ENCODE results near the gene SLC35B1.
"Not testable (repeated sequence)": the region's sequence is repeated elsewhere in the genome, so short reads cannot be mapped to it uniquely, and the experiment has no call there.

The SLC35B1 gene

GRCh38 chr17:49731435-49731831 lies 23.7 kb upstream of the SLC35B1 start:
- no peak for DNase-seq

DNA sequence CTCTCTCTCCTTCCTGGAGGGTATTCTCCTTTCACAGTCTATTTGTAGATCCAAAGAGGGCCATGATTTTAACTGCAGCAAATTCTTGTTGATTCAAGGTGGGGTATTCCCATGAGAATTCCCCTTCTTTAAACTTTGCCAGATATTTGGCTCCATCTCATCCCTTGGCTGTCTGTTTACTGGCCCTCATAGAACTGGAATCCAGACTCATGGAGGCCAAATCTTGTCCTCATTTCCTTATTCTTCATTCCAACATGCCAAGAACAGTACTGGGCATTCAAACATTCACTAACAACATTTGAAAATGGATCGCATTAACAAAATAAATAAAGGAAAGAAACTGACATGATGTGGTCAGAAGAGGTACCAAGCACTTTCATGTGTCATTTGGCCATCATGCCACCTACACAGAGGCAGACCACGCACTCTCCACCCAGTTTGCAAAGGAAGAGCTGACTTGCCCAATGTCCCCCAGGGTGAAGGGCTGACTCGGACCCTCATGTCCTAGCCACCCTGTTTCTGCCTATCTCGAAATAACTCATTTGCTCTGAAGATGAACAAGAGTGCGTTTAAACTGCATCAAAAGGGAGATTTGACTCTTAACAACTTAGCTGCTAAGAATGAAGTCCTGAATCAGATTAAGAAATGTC lies 23.1 kb upstream of the SLC35B1 start:
- DNase-seq: no peak

DNA sequence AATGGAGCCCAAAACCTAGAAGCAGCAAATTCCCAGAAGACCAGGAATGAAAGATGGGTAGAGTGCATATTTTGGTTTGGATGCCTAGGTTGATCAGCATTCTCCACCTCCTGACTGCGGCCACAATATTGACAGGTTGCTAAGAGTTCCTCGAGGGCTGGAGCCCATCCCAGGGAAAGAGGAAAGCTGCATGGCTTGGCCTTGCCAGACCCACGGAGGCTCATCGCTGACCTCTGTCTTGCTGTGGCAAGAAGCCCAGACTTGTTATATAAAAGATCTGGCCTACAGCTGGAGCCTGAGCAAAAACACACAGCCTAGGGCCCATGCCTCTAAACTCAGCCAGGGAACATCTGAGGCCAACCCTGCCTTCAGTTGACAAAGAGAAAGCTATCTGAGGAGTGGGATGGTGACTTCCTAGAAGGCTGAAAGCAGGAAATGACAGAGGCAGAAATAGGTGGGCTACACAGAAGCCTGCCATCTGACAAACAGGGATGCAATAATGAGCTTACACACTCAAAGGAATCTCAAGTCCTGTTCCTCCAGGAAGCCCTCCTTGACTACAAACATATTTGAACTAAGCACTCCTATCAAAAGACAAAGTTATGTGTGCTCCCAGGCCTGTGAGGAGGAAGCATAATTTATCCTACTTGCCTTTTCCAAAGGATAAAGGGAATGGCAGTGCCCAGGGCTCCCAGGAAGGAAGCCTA lies 22.5 kb upstream of the SLC35B1 start:
- DNase-seq: no peak

GRCh38 chr17:49729069-49729468 lies 21.3 kb upstream of the SLC35B1 start:
- no peak for DNase-seq

- DNase-seq: no peak
Observed at GRCh38 chr17:49728425-49728824, 20.7 kb upstream of the SLC35B1 start.

GRCh38 chr17:49727380-49727779 lies 19.6 kb upstream of the SLC35B1 start:
- DNase-seq: no peak

DNA sequence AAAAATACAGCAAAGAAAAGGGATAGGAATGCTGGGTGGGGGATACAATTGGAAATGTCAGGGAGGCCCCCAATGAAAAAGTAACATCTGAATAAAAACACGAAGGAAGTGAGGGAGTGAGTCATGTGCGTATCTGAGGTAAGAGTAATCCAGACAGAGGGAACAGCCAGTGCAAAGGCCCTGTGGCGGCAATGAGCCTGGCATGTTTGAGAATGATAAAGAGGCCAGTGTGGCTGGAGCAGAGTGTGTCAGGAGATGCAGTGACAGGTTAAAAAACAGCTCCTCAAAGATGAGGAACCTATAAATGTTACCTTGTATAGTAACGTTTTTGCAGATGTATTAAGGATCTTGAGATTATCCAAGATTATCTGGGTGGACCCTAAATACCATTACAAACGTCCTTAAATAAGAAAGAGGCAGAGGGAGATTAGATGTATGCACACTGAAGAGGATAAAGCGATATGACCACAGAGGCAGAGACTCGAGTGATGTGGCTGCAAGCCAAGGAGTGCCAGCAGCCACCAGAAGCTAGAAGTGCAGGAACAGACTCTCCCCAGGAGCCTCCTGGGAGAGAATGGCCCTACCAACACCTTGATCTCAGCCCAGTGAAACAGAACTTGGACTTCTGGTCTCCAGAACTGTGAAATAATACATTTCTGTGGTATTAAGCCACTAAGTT lies 17.8 kb upstream of the SLC35B1 start:
- no peak for DNase-seq

DNA sequence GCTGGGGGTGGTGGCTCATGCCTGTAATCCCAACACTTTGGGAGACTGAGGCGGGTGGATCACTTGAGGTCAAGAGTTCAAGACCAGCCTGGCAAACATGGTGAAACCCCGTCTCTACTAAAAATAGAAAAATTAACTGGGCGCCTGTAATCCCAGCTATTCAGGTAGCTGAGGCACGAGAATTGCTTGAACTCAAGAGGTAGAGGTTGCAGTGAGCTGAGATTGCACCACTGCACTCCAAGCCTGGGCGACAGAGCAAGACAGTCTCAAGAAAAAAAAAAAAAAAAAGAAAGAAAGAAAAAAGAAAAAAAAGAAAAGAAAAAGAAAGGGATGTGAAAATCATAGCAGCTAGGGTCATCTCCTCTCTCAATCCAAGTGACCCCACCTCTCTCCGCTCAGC lies 16.8 kb upstream of the SLC35B1 start:
- not testable (repeated sequence) for DNase-seq

GRCh38 chr17:49723423-49723822 lies 15.7 kb upstream of the SLC35B1 start:
- DNase-seq: no peak

GRCh38 chr17:49722066-49722465 lies 14.3 kb upstream of the SLC35B1 start:
- no peak for DNase-seq

DNA sequence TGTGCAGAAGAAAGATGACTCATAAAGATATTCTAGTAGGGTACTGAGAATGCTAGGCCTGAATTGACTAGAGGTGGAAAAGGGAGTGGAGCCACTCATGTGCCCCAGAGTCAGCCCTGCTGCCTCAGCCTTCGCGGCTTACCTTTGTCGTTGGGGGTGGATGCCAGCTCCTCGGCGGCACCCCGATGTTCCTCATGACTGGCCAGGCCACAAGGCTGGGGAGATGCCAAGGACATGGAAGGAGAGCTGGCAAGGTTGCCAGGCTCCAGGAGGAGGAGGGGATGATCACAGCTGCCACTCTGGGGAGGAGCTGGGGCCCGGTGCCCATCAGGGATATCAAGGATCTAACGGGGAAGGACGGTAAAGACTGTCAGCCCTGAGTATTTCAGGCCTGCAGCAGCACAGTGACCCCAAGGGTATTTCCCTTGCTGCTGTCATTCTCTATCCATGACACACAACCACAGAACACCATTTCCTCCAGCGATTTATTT lies 9.7 kb upstream of the SLC35B1 start:
- no peak for DNase-seq

DNA sequence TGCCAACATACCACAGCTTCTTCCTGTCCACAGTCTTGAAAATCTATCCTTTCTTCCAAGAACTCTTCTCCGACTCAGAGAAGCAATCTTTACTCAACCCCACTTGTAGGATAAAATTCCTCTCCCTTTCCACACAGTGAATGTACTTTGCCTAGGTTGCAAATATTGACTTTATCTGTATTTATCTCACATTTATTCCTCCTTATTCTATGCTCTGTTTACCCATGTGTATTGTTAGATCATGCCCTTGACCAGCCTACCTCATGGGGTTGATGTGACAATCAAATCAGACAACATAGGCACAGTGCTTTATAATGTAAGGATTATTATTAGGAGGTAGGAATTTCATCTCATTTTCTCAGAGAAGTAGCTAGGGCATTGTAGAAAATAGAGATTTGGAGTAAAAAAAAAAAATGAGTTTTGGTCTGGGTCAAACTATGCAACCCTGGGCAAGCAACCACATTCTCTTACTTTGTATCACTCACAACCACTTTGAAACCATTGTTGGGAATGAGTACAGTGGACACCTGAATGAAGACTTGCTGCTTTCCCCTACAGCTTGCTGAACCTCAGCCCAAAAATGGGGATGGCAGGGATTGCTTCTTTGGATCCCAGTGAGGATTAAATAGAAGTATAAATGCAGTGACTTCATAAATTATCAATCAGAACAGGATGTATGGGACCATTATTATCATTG lies 9.1 kb upstream of the SLC35B1 start:
- DNase-seq: no peak

DNA sequence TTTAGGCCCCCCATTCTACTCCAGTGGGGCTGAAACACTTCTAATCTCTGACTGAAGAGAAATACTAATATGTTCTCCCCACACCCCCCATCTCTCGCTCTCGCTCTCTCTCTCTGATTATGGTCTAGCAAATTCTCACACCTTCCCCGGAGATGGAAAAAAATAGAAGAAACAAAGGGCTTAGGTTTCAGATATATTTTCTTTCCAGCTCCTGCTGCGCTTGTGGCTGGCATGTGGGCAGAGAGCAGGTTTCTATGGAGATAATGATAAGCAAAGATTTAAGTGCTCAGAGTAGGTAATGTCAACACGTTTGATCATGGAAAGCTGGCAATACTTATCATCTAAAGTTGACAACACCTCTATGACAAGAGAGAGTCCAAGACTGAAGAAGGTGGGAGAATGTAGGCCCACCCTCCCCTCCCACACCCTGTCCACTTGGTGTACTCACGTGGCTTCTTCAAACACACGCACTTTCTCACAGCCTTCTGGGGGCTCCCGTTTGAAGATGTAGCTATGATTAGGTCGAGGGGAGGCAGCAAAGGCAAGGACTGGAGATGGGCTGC lies 8.0 kb upstream of the SLC35B1 start:
- DNase-seq: no peak

DNA sequence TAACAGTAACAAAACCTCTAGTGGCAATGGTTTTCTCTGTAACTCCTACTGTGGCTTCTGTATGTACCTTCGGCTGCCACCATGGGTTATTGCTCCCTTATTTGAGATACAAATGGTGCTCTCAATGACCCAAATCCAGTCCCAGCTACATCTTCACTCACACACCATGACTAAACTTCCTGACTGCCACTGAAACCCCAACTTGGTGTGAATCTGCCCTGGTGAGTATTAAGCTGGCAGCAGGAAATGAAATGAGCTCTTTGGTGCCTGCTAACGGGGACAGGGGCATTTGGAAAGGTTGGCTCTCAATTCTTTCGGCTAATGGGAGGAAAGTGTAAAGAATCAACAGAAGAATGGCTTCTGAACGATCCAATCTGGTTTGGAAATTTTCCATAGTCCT lies 7.5 kb upstream of the SLC35B1 start:
- no peak for DNase-seq

GRCh38 chr17:49708515-49709183 lies 885 bp upstream of the SLC35B1 start:
- DNase-seq: no peak

- no peak for DNase-seq
Observed at GRCh38 chr17:49707246-49707607, 537 bp downstream of the SLC35B1 start.

DNA sequence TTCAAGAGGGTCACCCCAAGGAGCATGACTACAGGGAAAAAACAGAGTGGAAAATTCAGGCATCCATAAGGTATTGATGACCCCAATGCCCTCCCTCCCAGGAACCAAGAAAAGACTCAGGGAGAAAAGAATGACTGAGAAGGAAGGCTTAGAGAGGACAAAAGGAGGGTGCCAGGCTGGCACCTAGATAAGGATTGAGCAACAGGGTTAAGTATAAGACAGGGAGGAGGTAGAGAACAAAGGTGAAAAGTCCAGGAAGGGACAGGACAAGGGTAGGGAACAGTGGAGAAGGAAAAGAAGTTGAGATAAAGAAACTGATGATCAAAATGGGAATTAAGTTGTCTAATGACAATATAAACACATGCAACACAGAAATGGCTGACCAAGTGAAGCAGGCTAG lies 2.5 kb downstream of the SLC35B1 start:
- DNase-seq: no peak

GRCh38 chr17:49703557-49704277 lies 4.0 kb downstream of the SLC35B1 start:
- no peak for DNase-seq

DNA sequence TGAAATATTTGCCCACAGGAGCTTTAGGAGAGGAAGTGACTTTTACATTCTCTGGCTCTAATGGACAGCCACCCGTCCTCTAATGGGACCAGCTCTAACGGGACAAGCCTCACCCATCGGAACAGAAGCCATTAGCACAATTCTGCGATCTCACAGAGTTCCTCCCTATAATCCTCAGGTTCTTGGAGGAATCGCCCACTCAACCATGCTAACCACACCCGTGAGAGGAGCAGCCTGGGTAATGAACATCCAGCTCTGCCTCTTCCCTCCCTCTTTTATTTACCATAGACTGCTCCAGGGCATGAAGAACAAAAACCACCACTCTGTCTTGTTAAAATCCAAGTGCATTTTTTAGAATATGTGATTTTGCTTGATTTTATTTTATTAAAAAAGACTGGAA lies 6.8 kb downstream of the SLC35B1 start:
- DNase-seq: no peak

DNA sequence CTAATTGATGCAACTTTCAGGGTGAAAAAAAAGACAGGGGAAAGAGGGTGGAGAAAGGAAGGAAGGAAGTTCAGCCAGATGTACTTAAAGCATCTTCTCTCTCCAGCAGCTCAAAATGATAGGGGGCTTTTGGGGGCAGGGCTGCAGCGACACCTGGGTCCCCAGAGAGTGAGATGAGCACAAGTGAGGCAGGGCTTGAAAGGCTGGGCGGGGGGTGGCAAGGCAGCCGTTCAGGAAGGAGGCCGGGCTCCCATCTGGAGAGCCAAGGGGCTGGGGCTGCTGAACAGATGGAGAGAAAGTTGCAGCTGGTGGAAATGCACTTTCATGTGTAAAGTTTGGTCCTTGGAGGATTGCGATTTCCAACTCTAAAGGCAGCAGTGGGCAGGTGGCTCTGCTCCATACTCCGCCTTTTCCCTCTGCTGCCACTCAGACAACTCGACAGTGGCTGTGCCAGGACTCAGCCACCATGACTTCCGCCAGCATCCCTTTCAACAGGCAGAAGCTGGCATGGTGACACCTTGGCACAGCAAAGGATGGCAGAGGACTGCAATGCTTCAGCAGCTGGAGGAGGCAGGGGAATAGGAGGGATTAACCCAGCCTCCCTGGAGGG lies 7.7 kb downstream of the SLC35B1 start:
- DNase-seq: no peak

GRCh38 chr17:49698005-49698404 lies 9.8 kb downstream of the SLC35B1 start:
- no peak for DNase-seq

Measured in NCI-H1930 (cell line).